Nephron (organoid): Measurements from ENCODE around the gene MRRF.

ENCODE experiments used
- H3K27ac Mint-ChIP-seq, 3 experiments: 2 replicates each; pipeline ENCODE4 v1.8.0; 2020; ENCODE audit warnings: mixed read lengths in 3 of 3, mild to moderate bottlenecking in 2 of 3, moderate library complexity in 1 of 3
- H3K27me3 Mint-ChIP-seq: 2 replicates; pipeline ENCODE4 v1.8.0; 2021; ENCODE audit warnings: low read depth, mild to moderate bottlenecking, moderate library complexity, mixed read lengths
- H3K36me3 Mint-ChIP-seq: 2 replicates; pipeline ENCODE4 v1.8.0; 2020; ENCODE audit warnings: low read depth, mixed read lengths
- H3K4me1 Mint-ChIP-seq: 2 replicates; pipeline ENCODE4 v1.8.0; 2020; ENCODE audit warnings: mixed read lengths
- H3K4me3 Mint-ChIP-seq, 3 experiments: 2 replicates each; pipeline ENCODE4 v1.8.0; 2020; ENCODE audit warnings: mild to moderate bottlenecking in 3 of 3, mixed read lengths in 3 of 3, moderate library complexity in 2 of 3
- H3K9me3 Mint-ChIP-seq: 2 replicates; pipeline ENCODE4 v1.8.0; 2020; ENCODE audit warnings: mixed read lengths
- TF ChIP-seq, protein P1 (sequence below), 3 experiments: fragments of 200-600 bp; sonication (generic); IDR thresholded peaks; one replicate each; pipeline ENCODE4 v1.5.0; 2021; ENCODE audit warnings: antibody characterized with exemption in 3 of 3; ENCODE audit not compliant: unreplicated experiment in 3 of 3

MRRF gene

DNA sequence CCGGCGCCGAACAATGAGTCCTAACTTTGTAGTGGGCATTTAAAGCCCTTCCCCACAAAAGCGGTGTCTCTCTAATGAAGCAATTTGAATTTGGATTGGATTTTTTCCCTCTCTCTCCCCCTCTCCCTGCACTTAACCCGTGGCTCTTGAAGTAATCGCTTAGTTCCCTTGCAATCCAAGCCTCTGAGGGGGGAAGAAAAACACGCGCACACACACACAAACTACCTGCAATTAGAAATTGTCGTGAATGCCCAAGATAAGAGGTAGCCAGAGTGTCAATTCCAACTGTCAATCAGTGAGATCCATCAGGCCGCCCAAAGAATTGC, 37.1 kb upstream of the MRRF start:
- TF ChIP-seq, protein P1, sequence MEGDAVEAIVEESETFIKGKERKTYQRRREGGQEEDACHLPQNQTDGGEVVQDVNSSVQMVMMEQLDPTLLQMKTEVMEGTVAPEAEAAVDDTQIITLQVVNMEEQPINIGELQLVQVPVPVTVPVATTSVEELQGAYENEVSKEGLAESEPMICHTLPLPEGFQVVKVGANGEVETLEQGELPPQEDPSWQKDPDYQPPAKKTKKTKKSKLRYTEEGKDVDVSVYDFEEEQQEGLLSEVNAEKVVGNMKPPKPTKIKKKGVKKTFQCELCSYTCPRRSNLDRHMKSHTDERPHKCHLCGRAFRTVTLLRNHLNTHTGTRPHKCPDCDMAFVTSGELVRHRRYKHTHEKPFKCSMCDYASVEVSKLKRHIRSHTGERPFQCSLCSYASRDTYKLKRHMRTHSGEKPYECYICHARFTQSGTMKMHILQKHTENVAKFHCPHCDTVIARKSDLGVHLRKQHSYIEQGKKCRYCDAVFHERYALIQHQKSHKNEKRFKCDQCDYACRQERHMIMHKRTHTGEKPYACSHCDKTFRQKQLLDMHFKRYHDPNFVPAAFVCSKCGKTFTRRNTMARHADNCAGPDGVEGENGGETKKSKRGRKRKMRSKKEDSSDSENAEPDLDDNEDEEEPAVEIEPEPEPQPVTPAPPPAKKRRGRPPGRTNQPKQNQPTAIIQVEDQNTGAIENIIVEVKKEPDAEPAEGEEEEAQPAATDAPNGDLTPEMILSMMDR (IDR thresholded peaks at IDR 0.05; ENCODE audit: unreplicated experiment in 3 of 3): no peak
- H3K4me1 Mint-ChIP-seq: peaks cover 18% of the 10 kb centered on the region
- peak overlapping the region; percentile 71 to 79 (median 72) for H3K4me3 Mint-ChIP-seq
- peaks cover 3% of the 10 kb centered on the region for H3K9me3 Mint-ChIP-seq
- no peak overlapping the region for H3K27ac Mint-ChIP-seq
- H3K36me3 Mint-ChIP-seq: no peaks in the 10 kb centered on the region
- H3K27me3 Mint-ChIP-seq: peaks cover 60% of the 10 kb centered on the region

- TF ChIP-seq, protein P1 (IDR thresholded peaks at IDR 0.05; ENCODE audit: unreplicated experiment in 3 of 3): no peak
- Mint-ChIP-seq H3K4me3 (peak overlapping the region; percentile 60 to 70 (median 62)), H3K36me3 (no peaks in the 10 kb centered on the region), H3K27ac (no peak overlapping the region), H3K27me3 (peaks cover 60% of the 10 kb centered on the region), H3K9me3 (peaks cover 3% of the 10 kb centered on the region), H3K4me1 (peaks cover 13% of the 10 kb centered on the region)
These were observed 36.5 kb upstream of the MRRF start for GRCh38 chr9:122228191-122228567.

DNA sequence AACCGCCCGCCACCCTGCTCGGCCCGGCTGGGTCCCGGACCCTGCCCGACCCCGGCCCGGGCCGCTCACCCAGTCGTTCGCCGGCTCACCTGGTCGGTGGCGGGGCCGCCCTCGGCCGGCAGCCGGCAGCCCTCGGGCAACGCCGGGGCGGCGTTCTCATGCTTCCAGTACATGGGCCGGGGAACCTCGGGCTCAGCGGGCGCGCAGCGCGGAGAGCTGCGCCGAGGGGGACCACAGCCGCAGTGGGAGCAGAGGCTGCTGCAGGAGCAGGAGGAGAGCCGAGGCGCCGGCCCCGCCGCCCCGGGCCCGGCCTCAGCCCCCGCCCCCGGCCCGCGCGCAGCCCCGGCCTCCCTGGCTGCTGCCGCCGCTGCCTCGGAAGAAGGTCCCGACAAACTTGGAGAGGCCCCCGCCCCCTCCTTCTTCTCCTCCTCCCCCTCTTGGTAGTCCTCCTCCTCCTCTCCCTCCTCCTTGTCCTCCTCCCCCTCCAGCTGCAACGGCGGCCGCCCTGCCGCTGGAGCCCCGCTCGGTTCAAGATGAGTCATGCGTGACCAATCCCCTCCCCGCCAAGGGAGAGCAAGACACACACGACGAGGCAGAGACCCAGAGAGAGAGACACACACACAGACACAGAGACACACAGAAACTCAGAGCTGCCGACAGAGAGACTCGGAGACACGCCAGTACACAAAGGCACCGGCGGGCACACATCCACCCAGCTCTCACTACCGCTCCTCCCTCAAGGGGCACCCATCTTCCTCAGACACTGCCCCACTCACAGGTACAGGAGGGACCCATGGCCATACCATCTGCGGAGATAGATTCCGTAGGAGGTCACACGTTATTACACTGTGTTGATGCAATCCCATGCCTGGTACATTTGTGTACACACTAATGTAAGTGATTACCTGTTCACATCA, 35.9 kb upstream of the MRRF start, which contains the start of gene LHX6:
Gene LHX6 (minus strand): TSS at position 390 of the 917 bp plus-strand sequence. CDS start 217 bp downstream, at position 173.
- TF ChIP-seq, protein P1 (IDR thresholded peaks at IDR 0.05; ENCODE audit: unreplicated experiment in 3 of 3): no peak
- H3K27ac Mint-ChIP-seq: no peak within 1 kb of the TSS
- H3K27me3 Mint-ChIP-seq: peaks cover 60% of the 10 kb centered on the region
- peaks cover 3% of the 10 kb centered on the region for H3K9me3 Mint-ChIP-seq
- peak within 1 kb of the TSS; percentile 60 to 70 (median 62) for H3K4me3 Mint-ChIP-seq
- no peaks in the 10 kb centered on the region for H3K36me3 Mint-ChIP-seq
- H3K4me1 Mint-ChIP-seq: peaks cover 9% of the 10 kb centered on the region

DNA sequence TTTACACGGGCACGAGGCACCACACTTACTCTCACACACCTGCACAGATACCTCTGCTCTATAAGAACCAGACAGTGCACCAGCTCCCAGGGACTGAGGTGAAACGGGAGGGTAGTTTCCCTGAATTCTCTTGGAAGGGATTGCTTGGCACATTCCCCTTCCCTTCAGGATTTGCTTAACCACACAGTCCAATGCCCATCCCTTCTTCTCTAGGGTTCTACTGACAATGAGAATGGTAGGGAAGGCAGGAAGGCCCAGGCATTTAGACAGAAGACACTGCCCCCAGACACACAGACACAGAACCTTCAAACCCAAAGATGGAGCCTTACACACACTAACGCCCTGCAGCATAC, 35.2 kb upstream of the MRRF start:
- Mint-ChIP-seq H3K4me1 (peaks cover 9% of the 10 kb centered on the region), H3K4me3 (no peak overlapping the region), H3K36me3 (no peaks in the 10 kb centered on the region), H3K27ac (no peak overlapping the region), H3K9me3 (peaks cover 2% of the 10 kb centered on the region), H3K27me3 (peaks cover 58% of the 10 kb centered on the region)
- TF ChIP-seq, protein P1 (IDR thresholded peaks at IDR 0.05; ENCODE audit: unreplicated experiment in 3 of 3): no peak

DNA sequence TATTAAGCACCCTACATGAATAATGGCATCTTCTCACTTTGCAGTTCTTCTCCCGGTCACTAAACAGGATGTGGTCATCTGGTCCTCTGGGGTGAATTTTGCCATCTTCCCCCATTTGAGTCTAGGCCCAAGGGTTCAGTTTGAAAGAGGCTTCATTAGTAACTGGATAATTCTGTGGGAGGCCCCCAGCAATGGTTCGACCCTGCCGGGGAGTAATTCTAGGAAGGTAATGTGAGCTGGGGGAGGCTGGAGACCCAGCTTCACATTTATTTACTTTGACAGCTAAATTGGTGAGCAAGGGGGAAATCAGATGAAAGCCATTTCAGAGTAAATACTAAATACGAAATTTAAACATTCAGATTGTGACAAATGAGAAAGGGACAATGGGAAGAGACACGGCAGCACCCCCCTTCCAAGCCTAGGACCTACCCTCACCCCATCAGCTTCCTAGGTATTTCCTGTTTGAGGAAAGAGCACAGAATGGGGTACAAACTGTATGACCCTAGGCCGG, 31.8 kb upstream of the MRRF start:
- Mint-ChIP-seq H3K27ac (no peak overlapping the region), H3K36me3 (no peaks in the 10 kb centered on the region), H3K9me3 (no peaks in the 10 kb centered on the region), H3K4me1 (no peaks in the 10 kb centered on the region), H3K4me3 (no peak overlapping the region), H3K27me3 (peaks cover 24% of the 10 kb centered on the region)
- TF ChIP-seq, protein P1 (IDR thresholded peaks at IDR 0.05; ENCODE audit: unreplicated experiment in 3 of 3): no peak
